HCT116 (cell line): ENCODE data around the gene OR8K3. TPM values are rescaled to one million over a fixed set of nuclear protein-coding genes. Genes with fewer than 3 reads are reported as not detected.

Experiments
- ATAC-seq: fragments of 200-7000 bp; cut with Tn5 transposase; 2 replicates; pipeline ENCODE4 v1.9.1; 2020; ENCODE audit warnings: mild to moderate bottlenecking, moderate library complexity
- Bru-seq: library from RNA; stranded (reverse); fragments of 400-500 nt; gene quantifications from one replicate; lab custom pipeline; 2021; lab: Mats Ljungman, UMichigan
- BruChase-seq, 2 experiments: library from RNA; stranded (reverse); fragments of 400-500 nt; gene quantifications; one replicate each; lab custom pipeline; 2021; lab: Mats Ljungman, UMichigan
- BruUV-seq: library from RNA; stranded (reverse); fragments of 400-500 nt; replicated peaks from 2 replicates; lab custom pipeline; 2021; lab: Mats Ljungman, UMichigan
- CTCF ChIA-PET: fragments of 300-600 bp; sonication (Branson Sonifier 250); formaldehyde crosslinking; loops from one replicate; lab custom pipeline; 2021; ENCODE audit warnings: antibody characterized with exemption; lab: Charles Lee
- POLR2A ChIA-PET: fragments of 300-600, 350-600 bp; sonication (Branson Sonifier 250); formaldehyde crosslinking; loops from one replicate; lab custom pipeline; 2021; ENCODE audit warnings: antibody characterized with exemption; lab: Charles Lee
- RAD21 ChIA-PET, 2 experiments: fragments of 300-600 bp; sonication (Branson Sonifier 250); formaldehyde crosslinking; loops; one replicate each; lab custom pipeline; 2023; ENCODE audit warnings: low total read pairs in 2 of 2; ENCODE audit not compliant: uncharacterized antibody in 2 of 2, unreplicated experiment in 2 of 2, low non-redundant PET in 1 of 2; lab: Charles Lee
- DNase-seq: peaks from one replicate; pipeline ENCODE4 v3.0.0-alpha.2; 2010; ENCODE audit warnings: low read depth, low spot score
- H2AFZ ChIP-seq: fragments of 200-600 bp; shearing (Covaris generic), sonication (generic); 2 replicates; pipeline ENCODE4 v1.6.1; 2017; ENCODE audit warnings: low read depth, mixed run types, mixed read lengths, antibody characterized with exemption, low read length; ENCODE audit not compliant: poor library complexity, severe bottlenecking
- H3K27ac ChIP-seq: 2 replicates; pipeline ENCODE4 v1.5.1; 2012; ENCODE audit warnings: low read depth, low read length
- H3K27me3 ChIP-seq: fragments of 200-600 bp; sonication (generic); 2 replicates; pipeline ENCODE4 v1.6.1; 2016; ENCODE audit warnings: mixed run types, low read length, mixed read lengths; ENCODE audit not compliant: insufficient read depth
- H3K36me3 ChIP-seq, 2 experiments: fragments of 200-500 bp in 1 of 2; fragments of 200-600 bp in 1 of 2; sonication (Bioruptor generic) in 1 of 2; sonication (generic) in 1 of 2; 2 replicates each; pipeline versions ENCODE4 v1.5.1 to v1.6.1; 2014 to 2016; ENCODE audit warnings: low read length in 2 of 2, inconsistent platforms in 1 of 2, mixed read lengths in 1 of 2, mixed run types in 1 of 2; ENCODE audit not compliant: insufficient read depth in 2 of 2, control insufficient read depth in 1 of 2
- H3K4me1 ChIP-seq, 2 experiments: fragments of 200-600 bp in 1 of 2; sonication (generic) in 1 of 2; 2 replicates each; pipeline versions ENCODE4 v1.5.1 to v1.6.1; 2012 to 2017; ENCODE audit warnings: low read length in 2 of 2, inconsistent platforms in 1 of 2, mild to moderate bottlenecking in 1 of 2, mixed read lengths in 1 of 2, mixed run types in 1 of 2, moderate library complexity in 1 of 2; ENCODE audit not compliant: insufficient read depth in 2 of 2, control insufficient read depth in 1 of 2
- H3K4me2 ChIP-seq: fragments of 200-600 bp; sonication (generic); 2 replicates; pipeline ENCODE4 v1.6.1; 2017; ENCODE audit warnings: mixed run types, low read length, mixed read lengths
- H3K4me3 ChIP-seq, 2 experiments: fragments of 200-600 bp in 1 of 2; sonication (generic) in 1 of 2; replicated peaks in 1 of 2; 2 replicates each; pipeline ENCODE4 v1.5.1; 2011 to 2016; ENCODE audit warnings: low read length in 2 of 2, control low read depth in 1 of 2, low read depth in 1 of 2, mild to moderate bottlenecking in 1 of 2, mixed read lengths in 1 of 2, mixed run types in 1 of 2
- H3K79me2 ChIP-seq: fragments of 200-600 bp; sonication (generic); 2 replicates; pipeline ENCODE4 v1.6.1; 2017; ENCODE audit warnings: mild to moderate bottlenecking, mixed run types, low read length, moderate library complexity, mixed read lengths; ENCODE audit not compliant: insufficient read depth
- H3K9ac ChIP-seq: fragments of 200-600 bp; sonication (generic); 2 replicates; pipeline ENCODE4 v1.6.1; 2016; ENCODE audit warnings: low read length, mixed read lengths
- H3K9me2 ChIP-seq: fragments of 200-600 bp; sonication (generic), shearing (Covaris generic); 2 replicates; pipeline ENCODE4 v1.6.1; 2017; ENCODE audit warnings: mixed run types, mild to moderate bottlenecking, moderate library complexity; ENCODE audit not compliant: insufficient read depth
- H3K9me3 ChIP-seq, 2 experiments: fragments of 200-500 bp in 1 of 2; fragments of 200-600 bp in 1 of 2; sonication (Bioruptor generic) in 1 of 2; sonication (generic) in 1 of 2; 2 replicates each; pipeline ENCODE4 v1.6.1; 2014 to 2017; ENCODE audit warnings: low read length in 2 of 2, mixed read lengths in 2 of 2, inconsistent platforms in 1 of 2, low read depth in 1 of 2, mild to moderate bottlenecking in 1 of 2, mixed run types in 1 of 2, moderate library complexity in 1 of 2; ENCODE audit not compliant: control insufficient read depth in 1 of 2, insufficient read depth in 1 of 2
- H4K20me1 ChIP-seq: fragments of 200-600 bp; sonication (generic), shearing (Covaris generic); 2 replicates; pipeline ENCODE4 v1.6.1; 2017; ENCODE audit warnings: mixed run types, mild to moderate bottlenecking, moderate library complexity; ENCODE audit not compliant: insufficient read depth
- CEBPB ChIP-seq: IDR thresholded peaks from 2 replicates; pipeline ENCODE4 v1.6.1; 2012; ENCODE audit warnings: low read depth
- EGR1 ChIP-seq: IDR thresholded peaks from 2 replicates; pipeline ENCODE4 v1.6.1; 2012; ENCODE audit warnings: low read depth
- ELF1 ChIP-seq: IDR thresholded peaks from 2 replicates; pipeline ENCODE4 v1.6.1; 2012; ENCODE audit warnings: low read depth, borderline replicate concordance
- EZH2 ChIP-seq: fragments of 200-600 bp; sonication (generic); IDR thresholded peaks from 2 replicates; pipeline ENCODE4 v1.6.1; 2017; ENCODE audit warnings: antibody characterized with exemption, mixed run types
- EZH2phosphoT487 ChIP-seq: fragments of 200-600 bp; IDR thresholded peaks from 2 replicates; pipeline ENCODE4 v1.6.1; 2018; ENCODE audit warnings: antibody characterized with exemption, borderline replicate concordance
- JUND ChIP-seq: IDR thresholded peaks from 2 replicates; pipeline ENCODE4 v1.6.1; 2012
- MAX ChIP-seq: IDR thresholded peaks from 2 replicates; pipeline ENCODE4 v1.6.1; 2012
- POLR2A ChIP-seq: IDR thresholded peaks from 2 replicates; pipeline ENCODE4 v1.7.0; 2011; ENCODE audit warnings: borderline replicate concordance; ENCODE audit not compliant: insufficient read depth, insufficient read length; ENCODE audit errors: extremely low read depth
- RAD21 ChIP-seq: IDR thresholded peaks from 2 replicates; pipeline ENCODE4 v1.6.1; 2012; ENCODE audit warnings: low read depth, mild to moderate bottlenecking
- REST ChIP-seq: IDR thresholded peaks from 2 replicates; pipeline ENCODE4 v1.6.1; 2012; ENCODE audit warnings: low read depth
- TCF7L2 ChIP-seq: IDR thresholded peaks from 2 replicates; pipeline ENCODE4 v1.7.0; 2011; ENCODE audit warnings: borderline replicate concordance, inconsistent platforms; ENCODE audit not compliant: insufficient read depth, insufficient read length; ENCODE audit errors: extremely low read depth
- YY1 ChIP-seq: IDR thresholded peaks from 2 replicates; pipeline ENCODE4 v1.6.1; 2011; ENCODE audit warnings: low read length, low read depth, moderate library complexity, mild to moderate bottlenecking; ENCODE audit not compliant: insufficient replicate concordance; ENCODE audit errors: extremely low read depth
- intact Hi-C: fragments of 100-400 bp; cut with micrococcal nuclease; formaldehyde crosslinking; loops from 2 replicates; pipeline ENCODE4 v1.10.0; 2022
- long read RNA-seq: library from polyadenylated mRNA; unstranded; transcript quantifications from one replicate; pipeline ENCODE4 v2.0.0, GENCODE V29; 2021; ENCODE audit not compliant: unreplicated experiment
- polyA plus RNA-seq: library from polyadenylated mRNA; unstranded; fragments of >200 nt; gene quantifications from 2 replicates; pipeline ENCODE4 v1.2.1, GENCODE V29; 2012; ENCODE audit warnings: missing spikeins
- total RNA-seq: library from RNA; stranded (reverse); gene quantifications from one replicate; pipeline ENCODE4 v1.2.1, GENCODE V29; 2021; ENCODE audit not compliant: unreplicated experiment

Gene OR8K3
- total RNA-seq (not detected), Bru-seq, nascent RNA (not detected), BruChase-seq, experiment 1, labeled RNA remaining after a 6-hour chase (not detected), BruChase-seq, experiment 2, labeled RNA remaining after a 2-hour chase (not detected)
- polyA plus RNA-seq: not detected in 2 replicates
- long read RNA-seq: 0 reads

GRCh38 chr11:56314844-56315243 is at the start of gene OR8K3:
Gene OR8K3 (plus strand): TSS chr11:56315144. CDS start chr11:56318307, 3,163 bp downstream.
- ChIA-PET RAD21 (no interaction called here), POLR2A (no interaction called here), CTCF (no interaction called here)
- no peaks in the 10 kb centered on the region for H3K36me3 ChIP-seq
- DNase-seq: no peak
- BruUV-seq: no TSS peak
- H3K27me3 ChIP-seq: no peaks in the 10 kb centered on the region
- H4K20me1 ChIP-seq: no peaks in the 10 kb centered on the region
- no peak within 1 kb of the TSS for H3K9ac ChIP-seq
- H3K27ac ChIP-seq: no peak within 1 kb of the TSS
- no peak for ATAC-seq
- no peak within 1 kb of the TSS for H3K4me2 ChIP-seq
- intact Hi-C loops: no loop called here
- peaks cover 23 to 30% of the 10 kb centered on the region in 2 experiments; a peak in 2 of 4 replicates for H3K9me3 ChIP-seq
- H3K4me3 ChIP-seq: no peak within 1 kb of the TSS
- no peaks in the 10 kb centered on the region for H3K4me1 ChIP-seq
- no peak within 1 kb of the TSS for H2AFZ ChIP-seq
- no peaks in the 10 kb centered on the region for H3K9me2 ChIP-seq
- TF ChIP-seq MAX (no peak), ELF1 (no peak), POLR2A (no peak), TCF7L2 (no peak), RAD21 (no peak), EZH2phosphoT487 (no peak), YY1 (no peak), EGR1 (no peak), REST (no peak), JUND (no peak), EZH2 (no peak), CEBPB (no peak)
- H3K79me2 ChIP-seq: no peaks in the 10 kb centered on the region
